ENCODE measurements around the gene ATXN10. TPM values are rescaled to one million over a fixed set of nuclear protein-coding genes. Genes with fewer than 3 reads are reported as not detected.
A peak's percentile ranks its signal among the peaks of the same experiment; 100 is the strongest.

The ATXN10 gene
- total and polyA plus RNA-seq, 2 of the 13 experiments (the other 11 are each of a cell fraction or from before 2014, with no cell fraction given), result 60.1 to 194 TPM

DNA sequence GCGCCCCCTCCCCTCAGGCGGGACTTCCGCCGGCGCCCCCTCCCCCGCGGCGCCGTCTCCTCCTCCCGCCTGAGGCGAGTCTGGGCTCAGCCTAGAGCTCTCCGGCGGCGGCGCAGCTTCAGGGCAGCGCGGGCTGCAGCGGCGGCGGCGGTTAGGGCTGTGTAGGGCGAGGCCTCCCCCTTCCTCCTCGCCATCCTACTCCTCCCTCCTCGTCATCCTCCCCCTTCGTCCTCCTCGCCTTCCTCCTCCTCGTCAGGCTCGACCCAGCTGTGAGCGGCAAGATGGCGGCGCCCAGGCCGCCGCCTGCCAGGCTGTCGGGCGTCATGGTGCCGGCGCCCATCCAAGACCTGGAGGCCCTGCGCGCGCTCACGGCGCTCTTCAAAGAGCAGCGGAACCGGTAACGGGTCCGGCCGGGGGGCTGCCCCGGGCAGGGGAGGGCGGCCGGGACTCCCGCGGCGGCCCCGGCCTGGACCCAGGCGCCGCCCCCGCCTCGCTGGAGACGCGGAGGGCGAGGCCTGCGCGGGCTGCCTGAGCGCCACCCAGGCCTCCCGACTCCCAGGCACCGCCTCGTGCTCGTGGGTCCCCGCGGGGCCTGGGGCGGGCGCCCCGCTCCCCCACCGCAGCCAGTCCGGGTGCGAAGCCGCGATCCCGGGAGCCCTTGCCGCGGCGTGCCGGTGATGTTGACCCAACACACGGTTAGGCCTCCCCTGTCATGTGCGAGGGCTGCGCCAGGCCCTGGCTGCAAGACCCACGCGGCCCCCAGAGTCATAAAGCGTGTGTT, at the start of gene ATXN10 (continued):
- 0 out of 2 replicates have a peak, but pooled peaks have one; percentile 38 for TF ChIP-seq MAF1 (CRISPR knock-in tag; IDR thresholded peaks at IDR 0.05; ENCODE audit: borderline replicate concordance)
- no peak for TF ChIP-seq ZNF75D (CRISPR knock-in tag; IDR thresholded peaks at IDR 0.05; ENCODE audit: borderline replicate concordance)
- no peak for TF ChIP-seq CC2D1A (CRISPR knock-in tag; IDR thresholded peaks at IDR 0.05)
- peak; percentile 96 for TF ChIP-seq ZNF263 (CRISPR knock-in tag; IDR thresholded peaks at IDR 0.05)
- TF ChIP-seq ZNF747 (CRISPR knock-in tag; IDR thresholded peaks at IDR 0.05; ENCODE audit: borderline replicate concordance), result no peak
- TF ChIP-seq SP5 (CRISPR knock-in tag; IDR thresholded peaks at IDR 0.05; ENCODE audit: borderline replicate concordance, low read depth), result no peak; the same call in 1 of the 2 replicates
- TF ChIP-seq, protein P1, sequence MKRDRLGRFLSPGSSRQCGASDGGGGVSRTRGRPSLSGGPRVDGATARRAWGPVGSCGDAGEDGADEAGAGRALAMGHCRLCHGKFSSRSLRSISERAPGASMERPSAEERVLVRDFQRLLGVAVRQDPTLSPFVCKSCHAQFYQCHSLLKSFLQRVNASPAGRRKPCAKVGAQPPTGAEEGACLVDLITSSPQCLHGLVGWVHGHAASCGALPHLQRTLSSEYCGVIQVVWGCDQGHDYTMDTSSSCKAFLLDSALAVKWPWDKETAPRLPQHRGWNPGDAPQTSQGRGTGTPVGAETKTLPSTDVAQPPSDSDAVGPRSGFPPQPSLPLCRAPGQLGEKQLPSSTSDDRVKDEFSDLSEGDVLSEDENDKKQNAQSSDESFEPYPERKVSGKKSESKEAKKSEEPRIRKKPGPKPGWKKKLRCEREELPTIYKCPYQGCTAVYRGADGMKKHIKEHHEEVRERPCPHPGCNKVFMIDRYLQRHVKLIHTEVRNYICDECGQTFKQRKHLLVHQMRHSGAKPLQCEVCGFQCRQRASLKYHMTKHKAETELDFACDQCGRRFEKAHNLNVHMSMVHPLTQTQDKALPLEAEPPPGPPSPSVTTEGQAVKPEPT (CRISPR knock-in tag; IDR thresholded peaks at IDR 0.05; ENCODE audit: low read depth), result no peak
- TF ChIP-seq SATB2 (CRISPR knock-in tag; IDR thresholded peaks at IDR 0.05), result no peak; the same call in 1 of the 2 replicates
- TF ChIP-seq ZNF512 (CRISPR knock-in tag; IDR thresholded peaks at IDR 0.05), result no peak
- no peak for TF ChIP-seq PCBP1 (IDR thresholded peaks at IDR 0.05; ENCODE audit: borderline replicate concordance, low read depth, low read length)
- TF ChIP-seq HOXA3 (CRISPR knock-in tag; IDR thresholded peaks at IDR 0.05), result 0 out of 2 replicates have a peak, but pooled peaks have one; percentile 23
- TF ChIP-seq ZNF577 (CRISPR knock-in tag; IDR thresholded peaks at IDR 0.05; ENCODE audit: borderline replicate concordance, low read depth), result no peak
- TF ChIP-seq ZNF83 (CRISPR knock-in tag; IDR thresholded peaks at IDR 0.05; ENCODE audit: borderline replicate concordance), result no peak
- no peak for TF ChIP-seq ISX (CRISPR knock-in tag; conservative IDR thresholded peaks at IDR 0.05)
- TF ChIP-seq ZNF318 (CRISPR knock-in tag; IDR thresholded peaks at IDR 0.05), result no peak
- no peak for TF ChIP-seq MTF2 (CRISPR knock-in tag; IDR thresholded peaks at IDR 0.05; ENCODE audit: borderline replicate concordance)
- TF ChIP-seq IKZF1 (IDR thresholded peaks at IDR 0.05), result no peak
- TF ChIP-seq ZNF652 (CRISPR knock-in tag; IDR thresholded peaks at IDR 0.05; ENCODE audit: borderline replicate concordance, low read depth), result no peak
- no peak for TF ChIP-seq ZNF274 (CRISPR knock-in tag; IDR thresholded peaks at IDR 0.05)

Data from HepG2 (cell line).